ENCODE data around the gene REXO1. TPM values are rescaled to one million over a fixed set of nuclear protein-coding genes. Genes with fewer than 3 reads are reported as not detected.

REXO1 gene
- total and polyA plus RNA-seq, 2 of the 8 experiments (the other 6 are each of a cell fraction or from before 2014, with no cell fraction given): 42.4 to 44.3 TPM

DNA sequence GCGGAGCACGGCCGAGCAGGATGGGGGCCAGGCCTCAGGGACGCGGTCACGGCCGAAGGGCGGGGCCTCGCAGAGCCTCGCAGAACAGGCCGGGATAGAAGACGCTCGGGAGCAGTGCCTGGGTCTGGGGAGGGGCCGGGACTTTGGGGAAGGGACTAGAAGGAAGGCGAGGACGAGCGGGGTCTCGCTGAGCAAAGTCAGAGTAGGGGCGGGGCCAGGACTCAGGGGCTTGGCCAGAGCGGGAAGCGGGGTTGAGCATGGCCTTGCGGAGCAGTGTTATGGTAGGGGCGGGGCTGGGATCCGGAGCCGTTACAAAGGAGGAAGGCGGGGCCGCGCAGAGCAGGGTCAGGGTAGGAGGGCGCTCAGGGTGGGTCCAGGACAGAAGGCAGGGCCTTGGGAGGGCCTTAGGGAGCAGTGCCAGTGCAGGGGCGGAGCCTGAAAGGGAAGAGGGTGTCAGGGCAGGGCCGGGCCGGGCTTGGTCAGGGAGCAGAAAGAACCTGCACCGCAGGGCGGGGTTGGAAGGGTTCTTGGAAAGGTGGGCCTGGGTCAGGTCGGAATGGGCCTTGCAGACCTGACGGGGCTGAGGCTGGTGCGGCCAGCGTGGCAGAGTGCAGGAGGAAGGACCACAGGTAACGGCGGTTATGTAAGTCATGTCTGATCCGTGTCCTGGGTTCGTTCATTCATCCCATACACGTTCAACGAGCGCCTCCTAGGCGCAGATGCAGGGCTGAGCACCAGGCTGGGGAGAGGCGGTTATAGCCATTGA lies 35.7 kb downstream of the REXO1 start (continued):
- TF ChIP-seq CTCF (IDR thresholded peaks at IDR 0.05; ENCODE audit: control extremely low read depth in 1 of 3, insufficient read depth in 1 of 3, low read depth in 1 of 3, low read length in 3 of 3) (peak; percentile 80 to 93 (median 84)), CBX5 (IDR thresholded peaks at IDR 0.05; ENCODE audit: low read depth, low read length) (no peak), SIN3A (conservative IDR thresholded peaks at IDR 0.05 in 1 of 2, IDR thresholded peaks at IDR 0.05 in 1 of 2; ENCODE audit: low read depth in 1 of 2, low read length in 2 of 2) (peak in 1 of 2 experiments; percentile 54; a peak in 1 of 4 replicates), EP300 (IDR thresholded peaks at IDR 0.05; ENCODE audit: borderline replicate concordance in 1 of 2, low read depth in 2 of 2, low read length in 2 of 2) (no peak), RAD21 (IDR thresholded peaks at IDR 0.05 in 1 of 2, conservative IDR thresholded peaks at IDR 0.05 in 1 of 2; ENCODE audit: low read depth in 2 of 2, low read length in 2 of 2) (peak; percentile 86 to 88), RNF2 (IDR thresholded peaks at IDR 0.05; ENCODE audit: borderline replicate concordance, low read depth, low read length, missing control alignments, poor library complexity, severe bottlenecking) (no peak), CHD1 (IDR thresholded peaks at IDR 0.05; ENCODE audit: low read depth, low read length) (no peak), USF2 (IDR thresholded peaks at IDR 0.05; ENCODE audit: low read length) (no peak), ATF2 (IDR thresholded peaks at IDR 0.05; ENCODE audit: low read length) (0 out of 2 replicates have a peak, but pooled peaks have one; percentile 65), TEAD4 (IDR thresholded peaks at IDR 0.05; ENCODE audit: low read depth, low read length) (no peak), TBP (IDR thresholded peaks at IDR 0.05; ENCODE audit: low read depth, low read length) (no peak), BACH1 (IDR thresholded peaks at IDR 0.05; ENCODE audit: low read length) (no peak), SP1 (IDR thresholded peaks at IDR 0.05; ENCODE audit: low read depth, low read length) (peak; percentile 44), YY1 (IDR thresholded peaks at IDR 0.05; ENCODE audit: low read depth, low read length) (no peak)
- TF ChIP-seq, protein P1, sequence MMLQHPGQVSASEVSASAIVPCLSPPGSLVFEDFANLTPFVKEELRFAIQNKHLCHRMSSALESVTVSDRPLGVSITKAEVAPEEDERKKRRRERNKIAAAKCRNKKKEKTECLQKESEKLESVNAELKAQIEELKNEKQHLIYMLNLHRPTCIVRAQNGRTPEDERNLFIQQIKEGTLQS (IDR thresholded peaks at IDR 0.05; ENCODE audit: insufficient read depth, low read depth, low read length): no peak

Measured in H1 (cell line).